ENCODE results near the gene TAC3. TPM values are rescaled to one million over a fixed set of nuclear protein-coding genes. Genes with fewer than 3 reads are reported as not detected.

Gene TAC3
- total RNA-seq, 1 experiment from 2014 or later, result 6.2 TPM

- no peaks in the 10 kb centered on the region for H4K20me1 ChIP-seq (ENCODE audit: control insufficient read depth, insufficient read depth, insufficient read length)
- TF ChIP-seq CTCF (conservative IDR thresholded peaks at IDR 0.05), result no peak
- H3K9me3 ChIP-seq (ENCODE audit: control insufficient read depth, low read depth, low read length), result no peaks in the 10 kb centered on the region
- H3K27me3 Mint-ChIP-seq (ENCODE audit: low read depth), result peaks cover 4% of the 10 kb centered on the region
- no peak overlapping the region for H3K23ac ChIP-seq (ENCODE audit: insufficient read length, low read depth, low read length)
- H4K5ac ChIP-seq (ENCODE audit: insufficient read length, low read depth, low read length), result no peak overlapping the region
- H4K8ac ChIP-seq (replicated peaks; ENCODE audit: insufficient read length, low read depth, low read length), result no peak overlapping the region
- H3K27ac ChIP-seq (ENCODE audit: insufficient read length, low read depth, low read length), result no peak overlapping the region
- H2AK5ac ChIP-seq (ENCODE audit: insufficient read length, low read length), result no peak overlapping the region
- H3K4ac ChIP-seq (ENCODE audit: low read depth, low read length), result no peak overlapping the region
- WGBS (ENCODE audit: extremely low coverage, insufficient read length, low lambda C conversion rate), result no CpG with 5 or more reads among the region's 7 CpGs
- H4K91ac ChIP-seq (ENCODE audit: insufficient read length, low read depth, low read length), result no peak overlapping the region
- no peak overlapping the region for H3K9ac ChIP-seq (ENCODE audit: extremely low read depth, insufficient read length, low read length)
- H2BK5ac ChIP-seq (ENCODE audit: insufficient read length, low read length), result no peak overlapping the region
- H3K18ac ChIP-seq (ENCODE audit: insufficient read length, low read depth, low read length), result no peak overlapping the region
- no peak overlapping the region for H3T11ph ChIP-seq (ENCODE audit: low read length)
- no peak overlapping the region for H3K4me2 ChIP-seq (ENCODE audit: insufficient read depth, insufficient read length, low read length)
- H3K27me3 ChIP-seq (ENCODE audit: insufficient read depth, low read length), result no peaks in the 10 kb centered on the region
- no peak overlapping the region for H3K56ac ChIP-seq (ENCODE audit: insufficient read length, low read depth, low read length)
- H2BK120ac ChIP-seq (ENCODE audit: low read depth, low read length, poor library complexity, severe bottlenecking), result no peak overlapping the region
- DNase-seq, result no peak
- H3K14ac ChIP-seq (ENCODE audit: insufficient read depth, low read length), result no peak overlapping the region
- no peaks in the 10 kb centered on the region for H3K4me1 ChIP-seq (ENCODE audit: insufficient read depth, low read length)
- H3K27ac Mint-ChIP-seq, result peak overlapping the region in 1 of 3 experiments; percentile 78; a peak in 1 of 7 replicates
- H2BK20ac ChIP-seq (ENCODE audit: low read depth, low read length, poor library complexity, severe bottlenecking), result no peak overlapping the region
- H3K23me2 ChIP-seq (ENCODE audit: insufficient read length, low read depth, low read length, poor library complexity, severe bottlenecking), result no peaks in the 10 kb centered on the region
- H3K4me3 Mint-ChIP-seq, result no peak overlapping the region
- H2AFZ ChIP-seq (ENCODE audit: low read length), result no peak overlapping the region
- H2BK15ac ChIP-seq (ENCODE audit: low read depth, low read length), result no peak overlapping the region
- no peak overlapping the region for H2BK12ac ChIP-seq (ENCODE audit: insufficient read length, low read depth, low read length)
- no peaks in the 10 kb centered on the region for H3K79me2 ChIP-seq (ENCODE audit: insufficient read depth, low read length)
- peaks cover 21 to 32% of the 10 kb centered on the region in 2 experiments for H3K4me1 Mint-ChIP-seq
- no peaks in the 10 kb centered on the region for H3K36me3 Mint-ChIP-seq (ENCODE audit: insufficient read depth in 1 of 3, low read depth in 3 of 3)
- H3K79me1 ChIP-seq (ENCODE audit: insufficient read depth, low read depth, low read length, poor library complexity, severe bottlenecking), result no peaks in the 10 kb centered on the region
- H3K9me3 Mint-ChIP-seq, result no peaks in the 10 kb centered on the region
These were observed 15.5 kb upstream of the TAC3 start for GRCh38 chr12:57031789-57032188.

All from H9 (cell line).